HG03280 (cell line): Measurements from ENCODE around the gene GUCY2D.
"Not testable (repeated sequence)": the region's sequence is repeated elsewhere in the genome, so short reads cannot be mapped to it uniquely, and the experiment has no call there.

ENCODE experiments used
- ATAC-seq: cut with Tn5 transposase; IDR thresholded peaks from one replicate; pipeline ENCODE4 v1.9.1; 2021; ENCODE audit warnings: mild to moderate bottlenecking, moderate library complexity; ENCODE audit not compliant: unreplicated experiment

The GUCY2D gene

DNA sequence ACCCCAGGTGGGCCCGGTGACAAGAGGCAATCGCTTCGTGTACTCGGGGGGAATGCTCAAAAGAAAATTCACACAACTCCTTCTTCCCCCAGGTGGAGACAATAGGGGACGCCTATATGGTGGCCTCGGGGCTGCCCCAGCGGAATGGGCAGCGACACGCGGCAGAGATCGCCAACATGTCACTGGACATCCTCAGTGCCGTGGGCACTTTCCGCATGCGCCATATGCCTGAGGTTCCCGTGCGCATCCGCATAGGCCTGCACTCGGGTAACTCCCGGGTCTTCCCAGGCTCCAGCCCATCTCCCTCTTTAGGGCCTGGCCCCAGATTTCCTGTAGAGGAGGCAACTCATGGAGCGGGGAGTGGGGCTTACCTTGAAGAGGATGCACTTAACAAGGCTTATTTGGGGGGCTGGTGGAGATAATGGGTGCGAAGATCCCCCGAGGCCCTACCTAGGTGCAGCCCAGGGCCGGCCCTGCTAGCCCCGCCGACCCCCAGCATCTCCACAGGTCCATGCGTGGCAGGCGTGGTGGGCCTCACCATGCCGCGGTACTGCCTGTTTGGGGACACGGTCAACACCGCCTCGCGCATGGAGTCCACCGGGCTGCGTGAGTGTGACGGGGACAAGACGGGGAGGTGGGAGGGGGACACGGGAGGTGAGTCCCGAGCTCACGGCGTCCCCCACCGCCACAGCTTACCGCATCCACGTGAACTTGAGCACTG, 13.0 kb downstream of the GUCY2D start:
- ATAC-seq, result no peak

DNA sequence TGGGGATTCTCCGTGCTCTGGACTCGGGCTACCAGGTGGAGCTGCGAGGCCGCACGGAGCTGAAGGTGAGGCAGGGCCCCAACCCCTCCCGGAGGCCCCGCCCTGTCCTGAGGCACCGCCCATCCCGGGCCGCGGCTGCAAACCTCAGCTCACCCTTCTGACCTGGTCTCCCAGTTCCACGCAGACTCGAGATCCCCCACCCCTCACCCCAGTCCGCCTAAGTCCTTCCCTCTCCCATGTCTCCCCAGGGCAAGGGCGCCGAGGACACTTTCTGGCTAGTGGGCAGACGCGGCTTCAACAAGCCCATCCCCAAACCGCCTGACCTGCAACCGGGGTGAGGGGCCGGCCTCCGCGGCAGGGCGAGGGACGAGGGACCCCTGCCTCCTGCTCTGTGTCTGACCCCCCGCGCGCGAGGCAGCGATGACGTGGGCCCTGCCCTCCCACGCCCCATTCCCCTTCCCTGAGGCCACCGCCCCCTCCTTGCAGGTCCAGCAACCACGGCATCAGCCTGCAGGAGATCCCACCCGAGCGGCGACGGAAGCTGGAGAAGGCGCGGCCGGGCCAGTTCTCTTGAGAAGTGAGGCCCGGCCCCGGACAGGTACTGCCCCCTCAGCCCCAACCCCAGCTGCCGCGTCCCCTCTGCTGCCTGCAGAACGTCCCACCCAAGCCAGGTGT, 13.7 kb downstream of the GUCY2D start:
- ATAC-seq, result no peak

GRCh38 chr17:8016632-8017424, 14.4 kb downstream of the GUCY2D start:
- ATAC-seq, result no peak

DNA sequence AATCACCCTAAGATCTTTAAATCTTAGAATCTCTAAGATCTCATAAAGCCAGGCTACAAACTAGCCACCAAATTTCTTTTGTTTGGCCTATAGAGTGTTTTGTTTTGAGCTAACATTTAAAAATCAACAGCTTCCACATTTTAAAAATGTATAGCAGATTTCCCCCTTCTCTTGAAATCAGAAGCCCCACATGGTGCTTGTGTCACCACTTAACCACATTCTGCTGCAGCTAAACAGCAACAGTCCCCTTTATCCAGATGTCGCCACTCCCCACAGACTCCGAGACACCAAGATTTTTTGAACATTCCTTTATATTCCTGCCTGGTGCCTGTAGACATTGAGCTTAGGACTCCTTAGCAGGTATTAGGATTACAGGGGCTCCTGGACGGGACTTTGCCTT, 16.0 kb downstream of the GUCY2D start:
- no peak for ATAC-seq

GRCh38 chr17:8019166-8019565, 16.8 kb downstream of the GUCY2D start:
- ATAC-seq, result no peak

- ATAC-seq, result no peak
Observed at GRCh38 chr17:8019665-8020650, 17.5 kb downstream of the GUCY2D start.

- no peak for ATAC-seq
Observed at GRCh38 chr17:8020776-8021564, 18.6 kb downstream of the GUCY2D start.

- ATAC-seq, result no peak
Observed at GRCh38 chr17:8021565-8022359, 19.3 kb downstream of the GUCY2D start.

DNA sequence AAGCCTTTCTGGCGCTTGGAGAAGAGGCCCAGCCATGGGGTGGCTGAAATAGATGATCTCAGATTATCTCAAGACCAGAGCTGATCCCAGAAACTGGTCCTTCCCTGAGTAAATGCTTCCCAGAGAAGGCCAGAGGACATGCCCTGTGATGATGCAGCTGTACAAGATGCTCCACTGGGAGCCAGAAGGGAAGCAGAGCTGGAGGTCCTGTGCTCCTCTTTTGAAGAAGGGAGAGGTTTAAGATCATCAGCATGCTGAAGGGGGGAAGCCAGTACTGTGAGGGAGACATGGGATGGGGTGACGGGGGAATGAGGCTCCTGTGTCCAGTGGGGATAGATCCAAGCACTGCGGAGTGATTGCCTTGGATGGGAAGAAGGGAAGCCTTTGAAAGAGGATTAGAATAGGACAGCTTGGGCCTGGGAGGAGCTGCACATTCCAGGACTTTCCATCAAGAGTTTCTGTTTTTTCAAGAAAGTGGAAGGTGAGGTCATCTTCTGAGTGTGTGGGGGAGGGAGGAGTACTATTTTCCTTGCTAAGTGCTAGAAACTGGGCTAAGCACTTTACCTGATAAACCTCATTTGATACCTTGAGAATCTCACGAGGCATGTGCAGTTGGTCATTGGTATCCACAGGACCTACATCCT, 20.1 kb downstream of the GUCY2D start:
- ATAC-seq, result no peak

- ATAC-seq, result not testable (repeated sequence)
Observed at GRCh38 chr17:8024161-8024560, 21.7 kb downstream of the GUCY2D start.

- ATAC-seq, result no peak
Observed at GRCh38 chr17:8025176-8025911, 22.9 kb downstream of the GUCY2D start.

- no peak for ATAC-seq
Observed at GRCh38 chr17:8029121-8029520, 26.7 kb downstream of the GUCY2D start.

DNA sequence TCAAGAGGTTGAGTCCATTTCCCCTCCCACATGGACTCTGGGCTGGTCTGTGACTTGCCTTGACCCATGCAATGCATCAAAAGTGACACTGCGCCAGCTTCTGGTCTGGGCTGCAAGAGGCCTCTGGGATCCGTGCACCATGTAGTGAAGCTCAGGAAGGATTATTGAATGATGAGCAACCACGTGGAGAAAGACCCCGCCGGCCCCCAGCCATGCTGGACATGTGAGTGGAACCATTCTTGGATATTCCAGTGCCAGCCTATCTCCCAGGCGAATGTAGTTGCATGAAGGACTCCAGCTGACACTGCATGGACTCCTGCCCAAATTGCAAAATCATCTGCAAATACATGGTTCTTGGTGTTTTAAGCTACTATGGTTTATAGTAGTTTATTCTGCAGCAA, 28.8 kb downstream of the GUCY2D start:
- no peak for ATAC-seq

DNA sequence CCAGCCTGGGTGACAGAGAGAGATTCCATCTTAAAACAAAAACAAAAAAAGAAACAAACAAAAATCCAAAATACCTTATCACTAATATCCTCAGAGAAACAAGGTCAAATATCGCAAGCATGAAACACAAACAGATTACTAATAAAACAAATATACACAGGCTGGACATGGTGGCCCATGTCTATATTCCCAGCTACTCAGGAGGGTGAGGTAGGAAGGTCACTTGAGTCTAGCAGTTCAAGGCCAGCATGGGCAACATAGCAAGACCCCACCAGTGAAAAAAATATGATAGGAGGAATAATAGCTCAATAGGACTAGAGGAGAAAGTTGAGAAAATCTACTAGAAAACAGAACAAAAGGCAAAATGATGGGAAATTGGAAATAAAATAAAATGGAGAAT, 29.5 kb downstream of the GUCY2D start:
- ATAC-seq, result no peak

DNA sequence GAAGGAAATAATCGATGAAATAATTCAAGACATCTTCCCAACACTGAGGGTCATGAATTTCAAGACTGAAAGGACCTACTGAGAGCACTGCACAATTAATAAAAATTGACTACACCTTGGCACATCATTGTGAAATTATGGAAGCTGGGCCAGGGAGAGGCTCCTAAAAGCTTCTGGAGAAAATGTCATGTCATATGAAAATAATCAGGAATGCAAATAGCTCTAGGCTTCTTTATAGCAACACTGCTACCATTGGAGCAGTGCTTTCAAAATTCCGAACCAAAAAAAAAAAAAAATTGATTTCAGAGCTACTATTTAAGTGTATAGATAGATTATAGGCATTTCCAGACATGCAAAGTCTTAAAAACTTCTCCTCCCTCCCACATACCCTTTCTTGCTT, 30.0 kb downstream of the GUCY2D start:
- no peak for ATAC-seq

DNA sequence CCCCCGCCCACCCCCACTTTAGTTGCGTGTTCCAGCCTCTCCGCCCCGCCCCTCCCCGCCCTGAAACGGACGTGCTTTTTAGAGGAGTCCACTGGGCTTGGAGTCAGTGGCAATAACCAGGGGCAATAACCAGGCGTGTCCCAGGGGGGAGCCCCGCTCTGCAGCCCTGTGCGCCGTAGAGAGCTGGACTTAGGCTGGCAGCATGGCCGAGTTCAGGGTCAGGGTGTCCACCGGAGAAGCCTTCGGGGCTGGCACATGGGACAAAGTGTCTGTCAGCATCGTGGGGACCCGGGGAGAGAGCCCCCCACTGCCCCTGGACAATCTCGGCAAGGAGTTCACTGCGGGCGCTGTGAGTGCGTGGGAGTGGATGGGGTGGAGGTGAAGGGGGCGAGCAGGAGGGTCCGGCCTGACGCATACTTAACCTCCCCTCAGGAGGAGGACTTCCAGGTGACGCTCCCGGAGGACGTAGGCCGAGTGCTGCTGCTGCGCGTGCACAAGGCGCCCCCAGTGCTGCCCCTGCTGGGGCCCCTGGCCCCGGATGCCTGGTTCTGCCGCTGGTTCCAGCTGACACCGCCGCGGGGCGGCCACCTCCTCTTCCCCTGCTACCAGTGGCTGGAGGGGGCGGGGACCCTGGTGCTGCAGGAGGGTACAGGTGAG, 36.7 kb downstream of the GUCY2D start, which contains the start of gene ALOX15B:
TSS of gene ALOX15B (plus strand) at position 106 of the 657 bp plus-strand sequence. CDS start at position 203, 97 bp downstream.
- no peak for ATAC-seq

- no peak for ATAC-seq
Observed at GRCh38 chr17:8039611-8040168, 37.3 kb downstream of the GUCY2D start.
